ENCODE measurements around the gene TRIM39. TPM values are rescaled to one million over a fixed set of nuclear protein-coding genes. Genes with fewer than 3 reads are reported as not detected.

TRIM39 gene
- total and polyA plus RNA-seq, 11 donors: 5.1 to 12.1 (median 8.4) TPM

GRCh38 chr6:30317913-30318589, 8.7 kb upstream of the TRIM39 start:
- WGBS, 4 donors: 84 to 94% (median 90%) methylated on average over 6 of the region's 6 CpGs

GRCh38 chr6:30319146-30319835, 7.4 kb upstream of the TRIM39 start:
- no peak for TF ChIP-seq POLR2A (IDR thresholded peaks at IDR 0.05)
- TF ChIP-seq CTCF (IDR thresholded peaks at IDR 0.05): no peak
- intact Hi-C loops (cut with DNase I): no loop called here
- Histone ChIP-seq H3K4me3 (no peak overlapping the region), H3K4me1 (peaks cover 0 to 50% (median 6%) of the 10 kb centered on the region in 12 donors), H3K27ac (no peak overlapping the region), H3K9me3 (no peaks in the 10 kb centered on the region), H3K27me3 (no peaks in the 10 kb centered on the region), H3K36me3 (peaks cover 0 to 33% (median 3%) of the 10 kb centered on the region in 9 donors)
- no peak for ATAC-seq
- DNase-seq: no peak
- WGBS, 4 donors: 89 to 97% (median 91%) methylated on average over 1 of the region's 1 CpG

More at GRCh38 chr6:30317913-30318589, 8.7 kb upstream of the TRIM39 start:
- intact Hi-C loops (cut with DNase I): no loop called here
- Histone ChIP-seq H3K27ac (no peak overlapping the region), H3K4me1 (peaks cover 0 to 37% (median 4%) of the 10 kb centered on the region in 12 donors), H3K4me3 (no peak overlapping the region), H3K36me3 (peaks cover 0 to 45% (median 14%) of the 10 kb centered on the region in 9 donors), H3K27me3 (no peaks in the 10 kb centered on the region), H3K9me3 (no peaks in the 10 kb centered on the region)
- ATAC-seq (no peak), DNase-seq (no peak)
- TF ChIP-seq CTCF (IDR thresholded peaks at IDR 0.05) (no peak), POLR2A (IDR thresholded peaks at IDR 0.05) (no peak)

- Histone ChIP-seq H3K4me1 (peaks cover 5 to 64% (median 17%) of the 10 kb centered on the region in 12 donors), H3K27me3 (no peaks in the 10 kb centered on the region), H3K36me3 (peaks cover 0 to 9% (median 0%) of the 10 kb centered on the region in 9 donors), H3K9me3 (no peaks in the 10 kb centered on the region), H3K27ac (no peak overlapping the region), H3K4me3 (no peak overlapping the region)
- WGBS, 4 donors: 89 to 93% (median 92%) methylated on average over 6 of the region's 6 CpGs
- DNase-seq (no peak), ATAC-seq (no peak)
- intact Hi-C loops (cut with DNase I): loop anchor here in 2 of 10 donors (10.0 kb wide), 2 partner anchors 107 to 257 kb away; partner anchors contain the start of genes POLR1H (in 1 of the 2), PPP1R11 (in 1 of the 2) and TRIM26 (in 1 of the 2)
- no peak for TF ChIP-seq POLR2A (IDR thresholded peaks at IDR 0.05)
- TF ChIP-seq CTCF (IDR thresholded peaks at IDR 0.05): no peak
Observed at GRCh38 chr6:30321692-30322388, 4.9 kb upstream of the TRIM39 start.

Data from heart left ventricle (tissue), 16 donors.